Measurements from ENCODE around the gene TRMT112.
A peak's percentile ranks its signal among the peaks of the same experiment; 100 is the strongest.
"Not testable (repeated sequence)": the region's sequence is repeated elsewhere in the genome, so short reads cannot be mapped to it uniquely, and the experiment has no call there.

TRMT112 gene

GRCh38 chr11:64331569-64332371, 14.4 kb upstream of the TRMT112 start:
- peak; percentile 83 for DNase-seq (ENCODE audit: low spot score)
- peak; percentile 73 for TF ChIP-seq CTCF (IDR thresholded peaks at IDR 0.05; ENCODE audit: borderline replicate concordance, control extremely low read depth, extremely low read depth, insufficient read depth, missing control alignments)
- in situ Hi-C loops (cut with MboI; ENCODE audit: low sequenced_read_pairs, unreplicated experiment): no loop called here

GRCh38 chr11:64330888-64331287, 13.5 kb upstream of the TRMT112 start:
- no peak for DNase-seq (ENCODE audit: low spot score)
- TF ChIP-seq CTCF (IDR thresholded peaks at IDR 0.05; ENCODE audit: borderline replicate concordance, control extremely low read depth, extremely low read depth, insufficient read depth, missing control alignments): no peak
- in situ Hi-C loops (cut with MboI; ENCODE audit: low sequenced_read_pairs, unreplicated experiment): no loop called here

GRCh38 chr11:64327993-64328392, 10.6 kb upstream of the TRMT112 start:
- no peak for TF ChIP-seq CTCF (IDR thresholded peaks at IDR 0.05; ENCODE audit: borderline replicate concordance, control extremely low read depth, extremely low read depth, insufficient read depth, missing control alignments)
- in situ Hi-C loops (cut with MboI; ENCODE audit: low sequenced_read_pairs, unreplicated experiment): no loop called here

GRCh38 chr11:64327375-64327774, 10.0 kb upstream of the TRMT112 start:
- no peak for TF ChIP-seq CTCF (IDR thresholded peaks at IDR 0.05; ENCODE audit: borderline replicate concordance, control extremely low read depth, extremely low read depth, insufficient read depth, missing control alignments)
- DNase-seq (ENCODE audit: low spot score): no peak
- in situ Hi-C loops (cut with MboI; ENCODE audit: low sequenced_read_pairs, unreplicated experiment): no loop called here

More at GRCh38 chr11:64327993-64328392, 10.6 kb upstream of the TRMT112 start:
- DNase-seq (ENCODE audit: low spot score): no peak

GRCh38 chr11:64324692-64325469, 7.5 kb upstream of the TRMT112 start:
- in situ Hi-C loops (cut with MboI; ENCODE audit: low sequenced_read_pairs, unreplicated experiment): no loop called here
- TF ChIP-seq CTCF (IDR thresholded peaks at IDR 0.05; ENCODE audit: borderline replicate concordance, control extremely low read depth, extremely low read depth, insufficient read depth, missing control alignments): no peak
- no peak for DNase-seq (ENCODE audit: low spot score)

GRCh38 chr11:64323984-64324383, 6.6 kb upstream of the TRMT112 start:
- DNase-seq (ENCODE audit: low spot score); in situ Hi-C loops (cut with MboI; ENCODE audit: low sequenced_read_pairs, unreplicated experiment): not testable (repeated sequence)

- no peak for DNase-seq (ENCODE audit: low spot score)
- TF ChIP-seq CTCF (IDR thresholded peaks at IDR 0.05; ENCODE audit: borderline replicate concordance, control extremely low read depth, extremely low read depth, insufficient read depth, missing control alignments): no peak
- in situ Hi-C loops (cut with MboI; ENCODE audit: low sequenced_read_pairs, unreplicated experiment): no loop called here
These were observed 6.0 kb upstream of the TRMT112 start for GRCh38 chr11:64323373-64323772.
